Upper lobe of right lung (tissue), 1 donor: ENCODE data around the gene VAV1. TPM values are rescaled to one million over a fixed set of nuclear protein-coding genes. Genes with fewer than 3 reads are reported as not detected.
"Not testable (repeated sequence)": the region's sequence is repeated elsewhere in the genome, so short reads cannot be mapped to it uniquely, and the experiment has no call there.

Experiments
- ATAC-seq: fragments of 200-7000 bp; cut with Tn5 transposase; one replicate; pipeline ENCODE4 v1.9.1; 2020; ENCODE audit warnings: mild to moderate bottlenecking, moderate library complexity
- DNase-seq: peaks from one replicate; pipeline ENCODE4 v3.0.0-alpha.2; 2020
- H3K27ac ChIP-seq: fragments of 200-600 bp; one replicate; pipeline ENCODE4 v1.8.0; 2022
- H3K27me3 ChIP-seq: fragments of 200-600 bp; one replicate; pipeline ENCODE4 v1.8.0; 2022; ENCODE audit warnings: mild to moderate bottlenecking
- H3K36me3 ChIP-seq: fragments of 200-600 bp; one replicate; pipeline ENCODE4 v1.8.0; 2022
- H3K4me1 ChIP-seq: fragments of 200-600 bp; one replicate; pipeline ENCODE4 v1.8.0; 2022
- H3K4me3 ChIP-seq: fragments of 200-600 bp; one replicate; pipeline ENCODE4 v1.8.0; 2022; ENCODE audit warnings: mild to moderate bottlenecking
- H3K9me3 ChIP-seq: fragments of 200-600 bp; one replicate; pipeline ENCODE4 v1.8.0; 2022
- CTCF ChIP-seq: fragments of 200-600 bp; IDR thresholded peaks from one replicate; pipeline ENCODE4 v1.8.0; 2022; ENCODE audit warnings: antibody characterized with exemption
- intact Hi-C: fragments of 100-400 bp; cut with DNase I; formaldehyde crosslinking; loops from one replicate; pipeline ENCODE4 v1.11.0; 2022
- total RNA-seq: library from RNA; stranded (reverse); fragmentation: NEBNext Ultra II Directional; extraction: Animal tissue kit (Norgen Biotek cat#: 25700); gene quantifications from one replicate; pipeline ENCODE4 v1.2.1, GENCODE V29; 2021
- donor health status: DM: no; HTN: yes; CAD: no; lungs with severe emphysema.

VAV1 gene
- total RNA-seq, 1 donor from 2014 or later = 31.6 TPM

GRCh38 chr19:6828698-6829633 lies 56.5 kb downstream of the VAV1 start:
- H3K27ac ChIP-seq = no peak overlapping the region
- ATAC-seq (peak; percentile 58), DNase-seq (no peak)
- no peaks in the 10 kb centered on the region for H3K4me1 ChIP-seq
- no peaks in the 10 kb centered on the region for H3K27me3 ChIP-seq
- no peak for TF ChIP-seq CTCF
- H3K9me3 ChIP-seq = no peaks in the 10 kb centered on the region
- H3K4me3 ChIP-seq = no peak overlapping the region
- no peaks in the 10 kb centered on the region for H3K36me3 ChIP-seq
- intact Hi-C loops = no loop called here

DNA sequence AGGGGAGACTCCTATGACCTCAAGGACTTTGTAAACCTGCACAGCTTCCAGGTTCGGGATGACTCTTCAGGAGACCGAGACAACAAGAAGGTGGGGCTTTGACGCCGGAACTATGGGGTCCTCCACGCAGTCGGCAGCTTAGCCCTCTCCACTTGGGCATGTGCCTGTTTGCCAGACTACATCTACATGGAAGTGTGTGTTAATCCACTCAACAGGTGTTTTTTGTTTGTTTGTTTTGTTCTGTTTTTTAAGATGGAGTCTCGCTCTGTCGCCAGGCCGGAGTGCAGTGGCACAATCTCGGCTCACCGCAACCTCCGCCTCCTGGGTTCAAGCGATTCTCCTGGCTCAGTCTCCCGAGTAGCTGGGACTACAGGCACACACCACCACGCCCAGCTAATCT lies 57.3 kb downstream of the VAV1 start:
- H3K9me3 ChIP-seq, H3K4me1 ChIP-seq, H3K27me3 ChIP-seq, intact Hi-C loops, DNase-seq, ATAC-seq, H3K4me3 ChIP-seq, H3K36me3 ChIP-seq, H3K27ac ChIP-seq: not testable (repeated sequence)

- H3K36me3 ChIP-seq, H3K27ac ChIP-seq, H3K4me3 ChIP-seq, intact Hi-C loops, DNase-seq, H3K9me3 ChIP-seq, H3K27me3 ChIP-seq, H3K4me1 ChIP-seq: not testable (repeated sequence)
- peak; percentile 33 for ATAC-seq
Measured at GRCh38 chr19:6831084-6831483, 58.6 kb downstream of the VAV1 start.

- Histone ChIP-seq H3K27ac (no peak overlapping the region), H3K9me3 (no peaks in the 10 kb centered on the region), H3K27me3 (no peaks in the 10 kb centered on the region), H3K4me3 (no peak overlapping the region), H3K36me3 (no peaks in the 10 kb centered on the region), H3K4me1 (no peaks in the 10 kb centered on the region)
- DNase-seq (no peak), ATAC-seq (no peak)
- no peak for TF ChIP-seq CTCF
- intact Hi-C loops = no loop called here
Measured at GRCh38 chr19:6832412-6832811, 59.9 kb downstream of the VAV1 start.

DNA sequence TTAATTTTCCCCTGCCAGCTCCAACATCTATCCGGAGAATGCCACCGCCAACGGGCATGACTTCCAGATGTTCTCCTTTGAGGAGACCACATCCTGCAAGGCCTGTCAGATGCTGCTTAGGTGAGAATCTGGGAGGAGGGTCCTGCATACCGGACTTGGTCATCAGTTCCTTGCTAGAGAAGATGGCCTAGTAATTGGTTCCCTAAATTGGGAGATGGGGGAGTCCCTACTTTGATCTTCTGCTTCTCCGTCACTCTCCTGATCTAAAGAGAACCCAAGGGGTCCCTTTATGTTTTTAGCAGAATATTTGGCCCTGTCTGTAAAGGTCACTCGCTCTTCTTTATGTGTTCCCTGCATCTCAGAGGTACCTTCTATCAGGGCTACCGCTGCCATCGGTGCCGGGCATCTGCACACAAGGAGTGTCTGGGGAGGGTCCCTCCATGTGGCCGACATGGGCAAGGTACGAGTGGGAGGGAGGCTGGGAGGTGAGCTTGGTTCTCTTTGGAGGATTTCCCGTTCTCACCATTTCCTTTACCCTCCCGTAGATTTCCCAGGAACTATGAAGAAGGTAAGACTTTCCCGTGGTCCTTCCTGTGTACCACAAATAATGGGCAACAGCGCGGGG lies 60.8 kb downstream of the VAV1 start:
- intact Hi-C loops = no loop called here
- Histone ChIP-seq H3K36me3 (no peaks in the 10 kb centered on the region), H3K4me1 (no peaks in the 10 kb centered on the region), H3K9me3 (no peaks in the 10 kb centered on the region), H3K27ac (no peak overlapping the region), H3K4me3 (no peak overlapping the region), H3K27me3 (no peaks in the 10 kb centered on the region)
- ATAC-seq = no peak
- no peak for DNase-seq
- no peak for TF ChIP-seq CTCF

DNA sequence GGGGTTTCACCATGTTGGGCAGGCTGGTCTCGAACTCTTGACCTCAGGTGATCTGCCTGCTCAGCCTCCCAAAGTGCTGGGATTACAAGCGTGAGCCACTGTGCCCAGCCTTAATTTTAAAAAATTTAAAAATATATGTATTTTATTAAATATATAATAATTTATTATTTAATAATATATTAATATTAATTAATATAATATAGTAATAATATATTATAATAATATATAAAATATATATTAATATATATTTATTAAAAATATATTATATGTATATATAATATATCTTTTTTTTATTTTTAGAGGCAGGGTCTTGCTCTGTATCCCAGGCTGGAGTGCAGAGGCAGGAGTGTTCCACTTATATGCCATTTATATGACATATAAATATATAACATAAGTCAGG lies 61.9 kb downstream of the VAV1 start:
- Histone ChIP-seq H3K27ac (no peak overlapping the region), H3K4me1 (no peaks in the 10 kb centered on the region), H3K36me3 (no peaks in the 10 kb centered on the region), H3K27me3 (no peaks in the 10 kb centered on the region), H3K4me3 (no peak overlapping the region), H3K9me3 (no peaks in the 10 kb centered on the region)
- TF ChIP-seq CTCF = no peak
- ATAC-seq = no peak
- intact Hi-C loops = no loop called here
- DNase-seq = no peak
